Activated CD8-positive, alpha-beta T cell treated with anti-CD3 and anti-CD28 coated beads, Interleukin-2, amount 10 ng/mL, durations not matched to agents 7 days and 5 days (primary cell): ENCODE data around the gene GYPC. TPM values are rescaled to one million over a fixed set of nuclear protein-coding genes. Genes with fewer than 3 reads are reported as not detected.
A peak's percentile ranks its signal among the peaks of the same experiment; 100 is the strongest.
"Not testable (repeated sequence)": the region's sequence is repeated elsewhere in the genome, so short reads cannot be mapped to it uniquely, and the experiment has no call there.

ENCODE experiments used
- ATAC-seq: fragments of 150-1000 bp; cut with Tn5 transposase; one replicate; pipeline ENCODE4 v1.10.0; 2021; ENCODE audit warnings: moderate library complexity
- CTCF ChIA-PET: fragments of 350-600 bp; sonication (Branson Sonifier 250); formaldehyde crosslinking; loops from one replicate; lab custom pipeline; 2021; ENCODE audit warnings: antibody characterized with exemption; lab: Charles Lee
- POLR2A ChIA-PET: fragments of 350-600 bp; sonication (Branson Sonifier 250); formaldehyde crosslinking; loops from one replicate; lab custom pipeline; 2021; ENCODE audit warnings: antibody characterized with exemption; lab: Charles Lee
- DNase-seq: peaks from one replicate; pipeline ENCODE4 v3.0.0-alpha.2; 2020
- H3K27ac Mint-ChIP-seq: one replicate; pipeline ENCODE4 v1.8.0; 2021; ENCODE audit warnings: mild to moderate bottlenecking, mixed read lengths
- H3K27me3 Mint-ChIP-seq: one replicate; pipeline ENCODE4 v1.8.0; 2021; ENCODE audit warnings: low read depth, mixed read lengths
- H3K36me3 Mint-ChIP-seq: one replicate; pipeline ENCODE4 v1.8.0; 2021; ENCODE audit warnings: low read depth, mixed read lengths
- H3K4me1 Mint-ChIP-seq: one replicate; pipeline ENCODE4 v1.8.0; 2021; ENCODE audit warnings: low read depth, mixed read lengths
- H3K4me3 Mint-ChIP-seq: one replicate; pipeline ENCODE4 v1.8.0; 2021; ENCODE audit warnings: mild to moderate bottlenecking, mixed read lengths
- H3K9me3 Mint-ChIP-seq: one replicate; pipeline ENCODE4 v1.8.0; 2022; ENCODE audit warnings: mixed read lengths; ENCODE audit not compliant: insufficient read depth
- total RNA-seq, 2 experiments: library from RNA; stranded (reverse); gene quantifications; one replicate each; pipeline ENCODE4 v1.2.3, GENCODE V29; 2021

GYPC gene
- total RNA-seq, 2 experiments from 2014 or later: 163 to 168 TPM

DNA sequence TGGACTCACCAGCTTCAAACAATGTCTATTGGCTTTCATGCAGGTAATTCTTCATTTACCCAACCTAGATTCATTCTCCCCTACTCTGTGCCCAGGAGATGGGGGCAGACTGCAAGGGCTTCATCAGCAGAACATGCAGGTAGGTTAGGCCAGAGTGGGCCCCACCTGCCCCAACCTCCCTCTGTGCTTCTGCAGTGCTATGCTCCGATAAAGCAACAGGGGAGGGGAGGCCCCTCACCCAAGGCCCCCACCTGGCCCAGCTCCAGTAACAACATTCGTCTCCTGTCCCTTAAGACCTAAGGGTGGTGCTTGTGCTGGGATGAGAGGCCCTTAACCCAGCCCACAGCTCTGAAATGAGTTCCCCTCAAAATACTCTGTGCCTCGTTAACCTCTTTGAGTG, 16.7 kb upstream of the GYPC start:
- DNase-seq (peak; percentile 11), ATAC-seq (no peak)
- ChIA-PET CTCF (no interaction called here), POLR2A (no interaction called here)
- H3K27me3 Mint-ChIP-seq: no peaks in the 10 kb centered on the region
- H3K4me1 Mint-ChIP-seq: no peaks in the 10 kb centered on the region
- no peak overlapping the region for H3K27ac Mint-ChIP-seq
- H3K4me3 Mint-ChIP-seq: no peak overlapping the region
- H3K9me3 Mint-ChIP-seq: no peaks in the 10 kb centered on the region
- H3K36me3 Mint-ChIP-seq: no peaks in the 10 kb centered on the region

- H3K27me3 Mint-ChIP-seq, POLR2A ChIA-PET, H3K36me3 Mint-ChIP-seq, H3K27ac Mint-ChIP-seq, H3K9me3 Mint-ChIP-seq, H3K4me3 Mint-ChIP-seq, H3K4me1 Mint-ChIP-seq, ATAC-seq, CTCF ChIA-PET: not testable (repeated sequence)
- peak; percentile 2 for DNase-seq
Measured at GRCh38 chr2:126641294-126641693, 14.7 kb upstream of the GYPC start.

GRCh38 chr2:126642031-126642430, 13.9 kb upstream of the GYPC start:
- Mint-ChIP-seq H3K36me3 (no peaks in the 10 kb centered on the region), H3K4me3 (no peak overlapping the region), H3K27ac (no peak overlapping the region), H3K27me3 (no peaks in the 10 kb centered on the region), H3K4me1 (peaks cover 4% of the 10 kb centered on the region), H3K9me3 (no peaks in the 10 kb centered on the region)
- CTCF ChIA-PET: interaction anchor here (2.3 kb wide), 1 partner anchor 114 kb away, joined by 6 read pairs; no protein-coding TSS in a partner anchor
- POLR2A ChIA-PET: no interaction called here
- DNase-seq: peak; percentile 2
- ATAC-seq: no peak

- ATAC-seq (no peak), DNase-seq (peak; percentile 9)
- Mint-ChIP-seq H3K4me3 (no peak overlapping the region), H3K4me1 (peaks cover 4% of the 10 kb centered on the region), H3K36me3 (no peaks in the 10 kb centered on the region), H3K9me3 (no peaks in the 10 kb centered on the region), H3K27ac (no peak overlapping the region), H3K27me3 (no peaks in the 10 kb centered on the region)
- ChIA-PET CTCF (interaction anchor here (1.4 to 2.3 kb wide), 3 partner anchors 8 to 115 kb away, joined by 4 to 6 read pairs (median 6); no protein-coding TSS in a partner anchor), POLR2A (interaction anchor here (1.1 kb wide), 1 partner anchor 21 kb away, joined by 4 read pairs; no protein-coding TSS in a partner anchor)
Measured at GRCh38 chr2:126643431-126643830, 12.5 kb upstream of the GYPC start.

DNA sequence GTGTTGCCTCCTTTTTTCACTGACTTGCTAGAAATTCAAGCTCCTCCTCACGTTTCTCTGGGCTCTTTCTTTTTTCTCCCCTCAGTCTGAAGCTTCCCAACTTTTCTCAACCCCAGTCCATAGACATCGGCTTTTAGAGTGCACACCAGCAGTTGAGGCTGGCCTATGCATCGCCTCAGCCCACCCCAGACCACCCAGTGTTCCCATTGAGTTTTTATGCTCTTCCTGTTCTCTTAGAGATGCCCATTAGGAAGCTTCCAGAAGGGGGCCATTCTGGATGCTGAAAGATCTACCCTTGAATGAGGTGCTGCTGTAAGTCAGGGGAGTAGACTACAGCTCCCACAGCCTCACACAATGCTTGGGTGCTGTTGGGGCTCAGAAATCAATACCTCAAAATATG, 12.0 kb upstream of the GYPC start:
- CTCF ChIA-PET: interaction anchor here (1.4 to 2.3 kb wide), 3 partner anchors 8 to 116 kb away, joined by 4 to 6 read pairs (median 6); no protein-coding TSS in a partner anchor
- no peak overlapping the region for H3K4me3 Mint-ChIP-seq
- DNase-seq (peak; percentile 14), ATAC-seq (no peak)
- POLR2A ChIA-PET: interaction anchor here (1.1 kb wide), 1 partner anchor 20 kb away, joined by 4 read pairs; no protein-coding TSS in a partner anchor
- no peaks in the 10 kb centered on the region for H3K27me3 Mint-ChIP-seq
- H3K4me1 Mint-ChIP-seq: peaks cover 4% of the 10 kb centered on the region
- no peak overlapping the region for H3K27ac Mint-ChIP-seq
- no peaks in the 10 kb centered on the region for H3K9me3 Mint-ChIP-seq
- H3K36me3 Mint-ChIP-seq: no peaks in the 10 kb centered on the region

DNA sequence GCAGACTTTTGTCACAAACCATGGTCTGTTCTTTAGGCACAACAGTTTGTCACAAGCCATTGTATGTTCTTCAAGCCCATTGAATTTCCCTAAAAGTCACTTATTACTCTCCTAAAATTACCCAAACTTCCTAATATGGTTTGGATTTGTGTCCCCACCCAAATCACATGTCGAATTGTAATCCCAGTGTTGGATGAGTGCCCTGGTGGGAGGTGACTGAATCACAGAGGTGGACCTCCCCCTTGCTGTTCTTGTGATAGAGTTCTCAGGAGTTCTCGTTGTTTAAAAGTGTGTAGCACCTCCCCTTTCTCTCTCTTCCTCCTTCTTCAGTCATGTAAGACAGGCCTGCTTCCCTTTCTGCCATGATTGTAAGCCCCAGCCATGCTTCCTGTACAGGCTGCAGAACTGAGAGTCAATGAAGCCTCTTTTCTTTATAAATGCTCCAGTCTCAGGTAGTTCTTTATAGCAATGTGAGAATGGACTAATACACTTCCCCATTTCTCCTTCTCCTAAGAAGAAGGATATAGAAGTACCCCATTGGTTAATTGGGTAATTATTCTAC, 11.2 kb upstream of the GYPC start:
- peaks cover 4% of the 10 kb centered on the region for H3K4me1 Mint-ChIP-seq
- H3K4me3 Mint-ChIP-seq: no peak overlapping the region
- no peaks in the 10 kb centered on the region for H3K36me3 Mint-ChIP-seq
- ATAC-seq: no peak
- no peak overlapping the region for H3K27ac Mint-ChIP-seq
- no peaks in the 10 kb centered on the region for H3K27me3 Mint-ChIP-seq
- H3K9me3 Mint-ChIP-seq: no peaks in the 10 kb centered on the region
- ChIA-PET POLR2A (interaction anchor here (1.1 kb wide), 1 partner anchor 20 kb away, joined by 4 read pairs; no protein-coding TSS in a partner anchor), CTCF (interaction anchor here (1.6 to 2.3 kb wide), 2 partner anchors 9 to 117 kb away, joined by 6 read pairs; no protein-coding TSS in a partner anchor)
- DNase-seq: peak; percentile 18

DNA sequence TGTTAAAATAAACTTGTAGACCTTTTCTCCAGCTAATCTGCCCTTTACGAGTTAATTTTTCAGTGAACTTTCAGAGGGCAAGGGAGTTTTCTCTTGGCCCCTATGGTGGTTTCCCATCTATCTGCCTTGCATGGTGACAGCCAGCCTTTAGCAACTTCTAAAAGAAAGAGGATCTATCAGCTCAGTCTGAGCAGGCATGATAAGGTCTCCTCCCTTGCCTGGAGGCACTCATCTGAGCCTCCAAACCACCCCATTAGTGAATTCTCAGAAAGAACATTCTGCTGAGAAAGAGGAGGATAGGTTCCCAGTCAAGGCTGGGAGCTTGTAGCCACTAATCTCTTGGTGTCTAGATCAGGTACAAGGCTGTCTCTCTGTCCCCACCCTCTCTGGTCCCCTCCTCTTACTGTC, 10.7 kb upstream of the GYPC start:
- H3K27ac Mint-ChIP-seq: no peak overlapping the region
- peak; percentile 6 for DNase-seq
- no peaks in the 10 kb centered on the region for H3K27me3 Mint-ChIP-seq
- peaks cover 4% of the 10 kb centered on the region for H3K4me1 Mint-ChIP-seq
- POLR2A ChIA-PET: no interaction called here
- no peaks in the 10 kb centered on the region for H3K9me3 Mint-ChIP-seq
- H3K36me3 Mint-ChIP-seq: no peaks in the 10 kb centered on the region
- CTCF ChIA-PET: no interaction called here
- ATAC-seq: no peak
- no peak overlapping the region for H3K4me3 Mint-ChIP-seq

DNA sequence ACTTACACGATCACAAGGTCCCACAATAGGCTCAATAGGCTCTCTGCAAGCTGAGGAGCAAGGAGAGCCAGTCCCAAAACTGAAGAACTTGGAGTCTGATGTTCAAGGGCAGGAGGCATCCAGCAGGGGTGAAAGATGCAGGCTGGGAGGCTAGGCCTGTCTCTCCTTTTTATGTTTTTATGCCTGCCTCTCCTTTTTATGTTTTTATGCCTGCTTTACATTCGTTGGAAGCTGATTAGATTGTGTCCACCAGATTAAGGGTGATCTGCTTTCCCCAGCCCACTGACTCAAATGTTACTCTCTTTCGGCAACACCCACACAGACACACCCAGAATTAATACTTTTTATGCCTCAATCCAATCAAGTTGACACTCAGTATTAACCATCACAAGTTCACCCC, 9.9 kb upstream of the GYPC start:
- ChIA-PET CTCF (no interaction called here), POLR2A (no interaction called here)
- no peaks in the 10 kb centered on the region for H3K27me3 Mint-ChIP-seq
- H3K4me1 Mint-ChIP-seq: peaks cover 4% of the 10 kb centered on the region
- ATAC-seq (no peak), DNase-seq (peak; percentile 4)
- no peak overlapping the region for H3K27ac Mint-ChIP-seq
- H3K9me3 Mint-ChIP-seq: no peaks in the 10 kb centered on the region
- H3K36me3 Mint-ChIP-seq: no peaks in the 10 kb centered on the region
- no peak overlapping the region for H3K4me3 Mint-ChIP-seq

GRCh38 chr2:126647714-126648344, 8.1 kb upstream of the GYPC start:
- H3K36me3 Mint-ChIP-seq, H3K9me3 Mint-ChIP-seq, POLR2A ChIA-PET, H3K4me3 Mint-ChIP-seq, H3K27ac Mint-ChIP-seq, H3K27me3 Mint-ChIP-seq, ATAC-seq, H3K4me1 Mint-ChIP-seq: not testable (repeated sequence)
- DNase-seq: peak; percentile 5
- CTCF ChIA-PET: interaction anchor here (0.6 kb wide), 1 partner anchor 96 kb away, joined by 3 read pairs; no protein-coding TSS in a partner anchor

- H3K9me3 Mint-ChIP-seq, POLR2A ChIA-PET, H3K4me3 Mint-ChIP-seq, H3K36me3 Mint-ChIP-seq, H3K27ac Mint-ChIP-seq, H3K27me3 Mint-ChIP-seq, H3K4me1 Mint-ChIP-seq, ATAC-seq: not testable (repeated sequence)
- CTCF ChIA-PET: interaction anchor here (0.6 to 1.1 kb wide), 2 partner anchors 96 to 128 kb away, joined by 3 read pairs; no protein-coding TSS in a partner anchor
- DNase-seq: peak; percentile 15
Measured at GRCh38 chr2:126648345-126648786, 7.6 kb upstream of the GYPC start.

- H3K27me3 Mint-ChIP-seq: no peaks in the 10 kb centered on the region
- H3K4me3 Mint-ChIP-seq: no peak overlapping the region
- POLR2A ChIA-PET: no interaction called here
- no peaks in the 10 kb centered on the region for H3K9me3 Mint-ChIP-seq
- no peak overlapping the region for H3K27ac Mint-ChIP-seq
- no peaks in the 10 kb centered on the region for H3K36me3 Mint-ChIP-seq
- ATAC-seq (no peak), DNase-seq (no peak)
- CTCF ChIA-PET: interaction anchor here (1.1 kb wide), 1 partner anchor 128 kb away, joined by 3 read pairs; no protein-coding TSS in a partner anchor
- H3K4me1 Mint-ChIP-seq: peaks cover 6% of the 10 kb centered on the region
Measured at GRCh38 chr2:126649101-126649500, 6.9 kb upstream of the GYPC start.

DNA sequence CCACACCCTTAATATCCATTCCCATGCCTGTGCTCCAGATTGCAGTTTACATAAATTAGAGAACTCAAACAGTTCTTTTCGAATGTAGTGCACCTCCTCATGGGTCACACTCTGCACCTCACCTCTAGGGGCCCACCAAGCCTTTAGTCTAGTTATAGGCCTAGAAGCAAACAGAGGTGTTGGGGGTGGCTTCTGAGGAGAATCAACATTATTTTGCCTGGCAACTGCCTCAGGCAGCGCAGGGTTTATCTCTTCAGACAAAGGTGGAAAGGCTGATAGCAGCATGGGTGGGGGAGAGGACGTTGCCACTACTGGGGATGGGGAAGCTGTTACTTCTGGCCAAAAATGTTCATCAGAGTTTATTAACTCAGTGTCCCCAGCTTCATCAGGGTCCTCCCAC, 5.0 kb upstream of the GYPC start:
- no peaks in the 10 kb centered on the region for H3K27me3 Mint-ChIP-seq
- ChIA-PET POLR2A (no interaction called here), CTCF (interaction anchor here (1.5 to 3.2 kb wide), 2 partner anchors 14 to 17 kb away, joined by 4 to 13 read pairs; no protein-coding TSS in a partner anchor)
- peaks cover 3% of the 10 kb centered on the region for H3K36me3 Mint-ChIP-seq
- no peaks in the 10 kb centered on the region for H3K9me3 Mint-ChIP-seq
- peaks cover 15% of the 10 kb centered on the region for H3K4me1 Mint-ChIP-seq
- no peak overlapping the region for H3K4me3 Mint-ChIP-seq
- no peak for ATAC-seq
- peak; percentile 11 for DNase-seq
- no peak overlapping the region for H3K27ac Mint-ChIP-seq
